ENCODE measurements around the gene MTA1. TPM values are rescaled to one million over a fixed set of nuclear protein-coding genes. Genes with fewer than 3 reads are reported as not detected.

The MTA1 gene
- 32.5 TPM for total RNA-seq
- polyA plus RNA-seq, result 80.8 TPM
- long read RNA-seq, donor 1, result 0 reads
- long read RNA-seq, donor 2, result 0 reads
- long read RNA-seq, donor 3, partial matches to known transcripts, result 0 of 10 reads
- long read RNA-seq, donor 3, other reads (novel, unspliced or antisense), result 0 of 10 reads
- long read RNA-seq, donor 4, partial matches to known transcripts, result 6 of 11 reads
- long read RNA-seq, donor 4, other reads (novel, unspliced or antisense), result 0 of 11 reads
- long read RNA-seq, donor 5, transcript MTA1-211 (3 exons, 842 nt), result major isoform, 6 of 19 reads
- long read RNA-seq, donor 5, partial matches to known transcripts, result 9 of 19 reads
- long read RNA-seq, donor 5, other reads (novel, unspliced or antisense), result 0 of 19 reads
- long read RNA-seq, donor 6, transcript MTA1-211 (3 exons, 842 nt), result major isoform, 5 of 9 reads
- long read RNA-seq, donor 6, partial matches to known transcripts, result 0 of 9 reads
- long read RNA-seq, donor 6, other reads (novel, unspliced or antisense), result 0 of 9 reads
- long read RNA-seq, donor 7, partial matches to known transcripts, result 5 of 13 reads
- long read RNA-seq, donor 7, other reads (novel, unspliced or antisense), result 0 of 13 reads
- long read RNA-seq, donor 8, partial matches to known transcripts, result 0 of 1 reads
- long read RNA-seq, donor 8, other reads (novel, unspliced or antisense), result 0 of 1 reads
- long read RNA-seq, donor 9, partial matches to known transcripts, result 0 of 7 reads
- long read RNA-seq, donor 9, other reads (novel, unspliced or antisense), result 0 of 7 reads
- long read RNA-seq, donor 10, partial matches to known transcripts, result 7 of 14 reads
- long read RNA-seq, donor 10, other reads (novel, unspliced or antisense), result 0 of 14 reads

DNA sequence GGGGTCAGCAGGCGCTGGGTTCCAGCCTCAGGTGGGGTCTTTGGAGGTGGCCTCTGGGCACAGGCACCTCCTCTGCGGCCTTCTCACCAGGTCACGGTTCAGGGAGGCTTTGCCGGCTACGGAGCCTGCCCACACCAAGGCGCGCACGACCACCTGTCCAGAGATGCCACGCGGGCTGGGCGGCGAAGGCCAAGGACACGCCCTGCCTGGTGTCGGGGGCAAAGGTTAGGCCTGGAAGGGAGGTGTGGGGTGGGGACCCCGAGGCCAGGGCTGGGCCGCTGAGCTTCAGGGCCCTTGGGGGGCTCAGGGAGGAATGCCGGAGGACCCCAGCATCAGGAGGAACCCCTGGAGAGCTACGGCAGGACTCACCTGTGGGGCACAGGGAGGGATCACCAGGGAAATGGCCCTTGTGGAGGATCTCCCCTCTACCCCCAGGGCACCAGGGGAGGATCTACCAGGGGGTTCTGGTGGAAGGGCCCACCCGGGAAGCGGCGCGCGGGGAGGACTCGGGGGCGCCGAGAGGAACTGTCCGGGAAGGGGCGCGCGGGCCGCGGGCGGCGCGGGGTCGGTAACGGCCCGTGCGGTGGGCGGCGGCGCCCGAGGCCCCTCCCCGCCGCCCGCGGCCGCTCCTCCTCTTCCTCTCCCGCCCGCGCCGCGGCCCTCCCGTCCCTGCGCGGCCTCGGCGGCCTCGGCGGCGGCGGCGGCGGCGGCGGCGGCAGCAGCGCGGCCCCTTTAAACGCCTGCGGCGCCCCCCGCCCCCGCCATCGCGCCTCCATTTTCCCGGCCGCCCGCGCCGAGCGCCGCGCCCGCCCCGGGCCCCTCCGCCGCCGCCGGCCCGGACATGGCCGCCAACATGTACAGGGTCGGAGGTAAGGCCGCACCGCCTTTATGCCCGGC, at the start of gene MTA1:
MTA1 (plus strand) TSS at position 633 of the 897 bp plus-strand sequence; CDS start at position 842, 209 bp downstream.
- Histone ChIP-seq H3K27ac (ENCODE audit: low read depth in 1 of 2, low read length in 1 of 2) (peak within 1 kb of the TSS; percentile 30 to 44), H3K9me3 (ENCODE audit: control insufficient read depth in 2 of 2, insufficient read depth in 1 of 2, low read length in 1 of 2) (peaks cover 0 to 3% of the 10 kb centered on the region in 2 donors), H3K36me3 (ENCODE audit: control insufficient read depth in 2 of 2, insufficient read depth in 2 of 2, low read length in 1 of 2) (peaks cover 0 to 3% of the 10 kb centered on the region in 2 donors), H3K4me1 (ENCODE audit: control insufficient read depth in 2 of 2, insufficient read depth in 2 of 2, low read length in 2 of 2) (peaks cover 30 to 45% of the 10 kb centered on the region in 2 donors), H3K27me3 (ENCODE audit: control insufficient read depth in 2 of 2, insufficient read depth in 1 of 2, low read length in 1 of 2) (peaks cover 0 to 4% of the 10 kb centered on the region in 2 donors), H3K4me3 (ENCODE audit: low read length in 2 of 2) (peak within 1 kb of the TSS; percentile 82 to 89)
- WGBS, result 9% methylated on average over 95 of the region's 96 CpGs
- DNase-seq (ENCODE audit: low read depth in 6 of 9, low spot score in 9 of 9), result peak in 2 of 9 donors; percentile 30 to 68

DNA sequence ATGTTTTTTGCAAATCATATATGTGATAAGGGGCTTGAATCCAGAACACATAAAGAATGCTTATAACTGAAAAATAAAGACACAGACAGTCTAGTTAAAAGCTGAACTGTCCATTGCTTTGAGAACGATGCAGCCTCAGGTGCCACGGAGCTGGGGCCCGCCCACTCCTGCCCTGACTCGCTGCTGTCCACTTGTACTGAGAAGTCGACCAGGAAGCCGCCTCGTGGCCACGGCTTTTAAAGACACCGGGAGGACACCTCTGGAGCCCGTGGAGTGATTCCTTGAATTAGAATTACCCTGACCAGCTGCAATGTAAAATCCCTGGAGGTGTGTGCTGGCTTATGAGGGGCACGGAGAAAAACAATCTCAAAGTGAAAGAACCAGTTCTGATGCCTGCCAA, 45.2 kb upstream of the MTA1 start:
- DNase-seq (ENCODE audit: low read depth in 6 of 9, low spot score in 9 of 9), result no peak
- Histone ChIP-seq H3K27ac (ENCODE audit: low read depth in 1 of 2, low read length in 1 of 2) (no peak overlapping the region), H3K27me3 (ENCODE audit: control insufficient read depth in 2 of 2, insufficient read depth in 1 of 2, low read length in 1 of 2) (no peaks in the 10 kb centered on the region), H3K36me3 (ENCODE audit: control insufficient read depth in 2 of 2, insufficient read depth in 2 of 2, low read length in 1 of 2) (no peaks in the 10 kb centered on the region), H3K4me3 (ENCODE audit: low read length in 2 of 2) (no peak overlapping the region), H3K4me1 (ENCODE audit: control insufficient read depth in 2 of 2, insufficient read depth in 2 of 2, low read length in 2 of 2) (peaks cover 0 to 6% of the 10 kb centered on the region in 2 donors), H3K9me3 (ENCODE audit: control insufficient read depth in 2 of 2, insufficient read depth in 1 of 2, low read length in 1 of 2) (no peaks in the 10 kb centered on the region)
- 95% methylated on average over 11 of the region's 11 CpGs for WGBS

- peak in 1 of 9 donors; percentile 30 for DNase-seq (ENCODE audit: low read depth in 6 of 9, low spot score in 9 of 9)
- no peak overlapping the region for H3K4me3 ChIP-seq (ENCODE audit: low read length in 2 of 2)
- WGBS, result 54% methylated on average over 4 of the region's 4 CpGs
- no peak overlapping the region for H3K27ac ChIP-seq (ENCODE audit: low read depth in 1 of 2, low read length in 1 of 2)
- peaks cover 0 to 6% of the 10 kb centered on the region in 2 donors for H3K4me1 ChIP-seq (ENCODE audit: control insufficient read depth in 2 of 2, insufficient read depth in 2 of 2, low read length in 2 of 2)
- no peaks in the 10 kb centered on the region for H3K27me3 ChIP-seq (ENCODE audit: control insufficient read depth in 2 of 2, insufficient read depth in 1 of 2, low read length in 1 of 2)
- H3K9me3 ChIP-seq (ENCODE audit: control insufficient read depth in 2 of 2, insufficient read depth in 1 of 2, low read length in 1 of 2), result no peaks in the 10 kb centered on the region
- peaks cover 0 to 3% of the 10 kb centered on the region in 2 donors for H3K36me3 ChIP-seq (ENCODE audit: control insufficient read depth in 2 of 2, insufficient read depth in 2 of 2, low read length in 1 of 2)
Observed at GRCh38 chr14:105375635-105376057, 44.0 kb upstream of the MTA1 start.

- H3K4me1 ChIP-seq (ENCODE audit: control insufficient read depth in 2 of 2, insufficient read depth in 2 of 2, low read length in 2 of 2), result peaks cover 0 to 6% of the 10 kb centered on the region in 2 donors
- H3K36me3 ChIP-seq (ENCODE audit: control insufficient read depth in 2 of 2, insufficient read depth in 2 of 2, low read length in 1 of 2), result peaks cover 0 to 3% of the 10 kb centered on the region in 2 donors
- no peak for DNase-seq (ENCODE audit: low read depth in 6 of 9, low spot score in 9 of 9)
- 96% methylated on average over 34 of the region's 34 CpGs for WGBS
- no peak overlapping the region for H3K4me3 ChIP-seq (ENCODE audit: low read length in 2 of 2)
- no peaks in the 10 kb centered on the region for H3K27me3 ChIP-seq (ENCODE audit: control insufficient read depth in 2 of 2, insufficient read depth in 1 of 2, low read length in 1 of 2)
- H3K9me3 ChIP-seq (ENCODE audit: control insufficient read depth in 2 of 2, insufficient read depth in 1 of 2, low read length in 1 of 2), result no peaks in the 10 kb centered on the region
- H3K27ac ChIP-seq (ENCODE audit: low read depth in 1 of 2, low read length in 1 of 2), result no peak overlapping the region
Observed at GRCh38 chr14:105376521-105377440, 42.8 kb upstream of the MTA1 start.

GRCh38 chr14:105377555-105378182, 42.0 kb upstream of the MTA1 start:
- Histone ChIP-seq H3K9me3 (ENCODE audit: control insufficient read depth in 2 of 2, insufficient read depth in 1 of 2, low read length in 1 of 2) (no peaks in the 10 kb centered on the region), H3K27ac (ENCODE audit: low read depth in 1 of 2, low read length in 1 of 2) (no peak overlapping the region), H3K36me3 (ENCODE audit: control insufficient read depth in 2 of 2, insufficient read depth in 2 of 2, low read length in 1 of 2) (peaks cover 0 to 10% of the 10 kb centered on the region in 2 donors), H3K27me3 (ENCODE audit: control insufficient read depth in 2 of 2, insufficient read depth in 1 of 2, low read length in 1 of 2) (no peaks in the 10 kb centered on the region), H3K4me1 (ENCODE audit: control insufficient read depth in 2 of 2, insufficient read depth in 2 of 2, low read length in 2 of 2) (peaks cover 0 to 6% of the 10 kb centered on the region in 2 donors), H3K4me3 (ENCODE audit: low read length in 2 of 2) (no peak overlapping the region)
- 98% methylated on average over 23 of the region's 23 CpGs for WGBS
- DNase-seq (ENCODE audit: low read depth in 6 of 9, low spot score in 9 of 9), result no peak

GRCh38 chr14:105378199-105378598, 41.4 kb upstream of the MTA1 start:
- Histone ChIP-seq H3K4me1 (ENCODE audit: control insufficient read depth in 2 of 2, insufficient read depth in 2 of 2, low read length in 2 of 2) (peaks cover 0 to 6% of the 10 kb centered on the region in 2 donors), H3K9me3 (ENCODE audit: control insufficient read depth in 2 of 2, insufficient read depth in 1 of 2, low read length in 1 of 2) (no peaks in the 10 kb centered on the region), H3K27ac (ENCODE audit: low read depth in 1 of 2, low read length in 1 of 2) (no peak overlapping the region), H3K27me3 (ENCODE audit: control insufficient read depth in 2 of 2, insufficient read depth in 1 of 2, low read length in 1 of 2) (no peaks in the 10 kb centered on the region), H3K4me3 (ENCODE audit: low read length in 2 of 2) (no peak overlapping the region), H3K36me3 (ENCODE audit: control insufficient read depth in 2 of 2, insufficient read depth in 2 of 2, low read length in 1 of 2) (peaks cover 0 to 14% of the 10 kb centered on the region in 2 donors)
- DNase-seq (ENCODE audit: low read depth in 6 of 9, low spot score in 9 of 9), result no peak
- 95% methylated on average over 11 of the region's 11 CpGs for WGBS

GRCh38 chr14:105378873-105379685, 40.5 kb upstream of the MTA1 start:
- peaks cover 0 to 6% of the 10 kb centered on the region in 2 donors for H3K4me1 ChIP-seq (ENCODE audit: control insufficient read depth in 2 of 2, insufficient read depth in 2 of 2, low read length in 2 of 2)
- H3K4me3 ChIP-seq (ENCODE audit: low read length in 2 of 2), result no peak overlapping the region
- no peak for DNase-seq (ENCODE audit: low read depth in 6 of 9, low spot score in 9 of 9)
- no peaks in the 10 kb centered on the region for H3K27me3 ChIP-seq (ENCODE audit: control insufficient read depth in 2 of 2, insufficient read depth in 1 of 2, low read length in 1 of 2)
- WGBS, result 98% methylated on average over 17 of the region's 17 CpGs
- no peak overlapping the region for H3K27ac ChIP-seq (ENCODE audit: low read depth in 1 of 2, low read length in 1 of 2)
- no peaks in the 10 kb centered on the region for H3K9me3 ChIP-seq (ENCODE audit: control insufficient read depth in 2 of 2, insufficient read depth in 1 of 2, low read length in 1 of 2)
- H3K36me3 ChIP-seq (ENCODE audit: control insufficient read depth in 2 of 2, insufficient read depth in 2 of 2, low read length in 1 of 2), result peaks cover 0 to 18% of the 10 kb centered on the region in 2 donors
